PFSK-1 (cell line): ENCODE results near the gene ZC3H18.

Source experiments
- FOXP2 ChIP-seq: optimal IDR thresholded peaks from 2 replicates; pipeline ENCODE3; 2011; ENCODE audit warnings: borderline replicate concordance, control low read depth, inconsistent platforms; ENCODE audit not compliant: insufficient read depth; ENCODE audit errors: extremely low read length, extremely low read depth
- POLR2AphosphoS5 ChIP-seq: IDR thresholded peaks from 2 replicates; pipeline ENCODE4 v1.6.1; 2012; ENCODE audit warnings: low read depth, mild to moderate bottlenecking, control low read depth, low read length, moderate library complexity
- REST ChIP-seq, 2 experiments: IDR thresholded peaks; 2 replicates each; pipeline versions ENCODE4 v1.6.1 to v1.8.0; 2011 to 2012; ENCODE audit warnings: low read depth in 2 of 2, low read length in 2 of 2, control low read depth in 1 of 2, inconsistent platforms in 1 of 2, mild to moderate bottlenecking in 1 of 2, moderate library complexity in 1 of 2; ENCODE audit not compliant: insufficient read depth in 1 of 2
- SIN3A ChIP-seq: IDR thresholded peaks from 2 replicates; pipeline ENCODE4 v1.6.1; 2012; ENCODE audit warnings: mild to moderate bottlenecking, low read length, moderate library complexity, borderline replicate concordance; ENCODE audit not compliant: insufficient read depth
- TAF1 ChIP-seq: IDR thresholded peaks from 2 replicates; pipeline ENCODE4 v1.6.1; 2012; ENCODE audit warnings: low read length, control low read depth, borderline replicate concordance; ENCODE audit not compliant: insufficient read depth

Gene ZC3H18

DNA sequence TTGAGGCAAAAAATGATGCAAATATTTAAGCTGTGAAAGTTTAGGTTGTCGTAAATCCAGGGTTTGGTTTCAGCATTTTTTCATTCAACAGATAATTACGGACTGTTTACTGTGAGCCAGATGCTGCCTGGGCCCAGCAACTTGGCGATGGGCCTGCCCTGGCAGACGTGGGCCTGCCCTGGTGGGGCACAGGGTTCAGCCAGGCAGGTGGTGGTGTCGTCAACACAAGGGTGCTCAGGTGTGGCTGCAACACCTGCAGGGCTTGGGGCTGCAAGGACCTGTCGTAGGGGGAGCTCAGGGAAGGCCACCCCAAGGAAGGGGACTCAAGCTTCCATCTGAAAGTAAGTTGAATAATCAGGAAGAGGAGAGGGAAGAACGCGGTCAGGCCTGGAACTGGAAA lies 15.1 kb downstream of the ZC3H18 start:
- no peak for TF ChIP-seq SIN3A
- no peak for TF ChIP-seq FOXP2
- TF ChIP-seq POLR2AphosphoS5 = no peak
- TF ChIP-seq TAF1 = no peak
- no peak for TF ChIP-seq REST (IDR thresholded peaks at IDR 0.05; ENCODE audit: insufficient read depth in 1 of 2, low read depth in 2 of 2, low read length in 2 of 2)

GRCh38 chr16:88585927-88586581 lies 15.9 kb downstream of the ZC3H18 start:
- TF ChIP-seq FOXP2 (no peak), SIN3A (no peak), POLR2AphosphoS5 (no peak), REST (IDR thresholded peaks at IDR 0.05; ENCODE audit: insufficient read depth in 1 of 2, low read depth in 2 of 2, low read length in 2 of 2) (no peak)

- no peak for TF ChIP-seq SIN3A
- TF ChIP-seq REST (IDR thresholded peaks at IDR 0.05; ENCODE audit: insufficient read depth in 1 of 2, low read depth in 2 of 2, low read length in 2 of 2) = no peak
- TF ChIP-seq TAF1 = no peak
- no peak for TF ChIP-seq POLR2AphosphoS5
- TF ChIP-seq FOXP2 = no peak
These were observed 17.9 kb downstream of the ZC3H18 start for GRCh38 chr16:88588148-88588547.

GRCh38 chr16:88588754-88589153 lies 18.6 kb downstream of the ZC3H18 start:
- TF ChIP-seq REST (IDR thresholded peaks at IDR 0.05; ENCODE audit: insufficient read depth in 1 of 2, low read depth in 2 of 2, low read length in 2 of 2) = no peak
- TF ChIP-seq FOXP2 = no peak
- no peak for TF ChIP-seq POLR2AphosphoS5
- no peak for TF ChIP-seq TAF1
- no peak for TF ChIP-seq SIN3A

DNA sequence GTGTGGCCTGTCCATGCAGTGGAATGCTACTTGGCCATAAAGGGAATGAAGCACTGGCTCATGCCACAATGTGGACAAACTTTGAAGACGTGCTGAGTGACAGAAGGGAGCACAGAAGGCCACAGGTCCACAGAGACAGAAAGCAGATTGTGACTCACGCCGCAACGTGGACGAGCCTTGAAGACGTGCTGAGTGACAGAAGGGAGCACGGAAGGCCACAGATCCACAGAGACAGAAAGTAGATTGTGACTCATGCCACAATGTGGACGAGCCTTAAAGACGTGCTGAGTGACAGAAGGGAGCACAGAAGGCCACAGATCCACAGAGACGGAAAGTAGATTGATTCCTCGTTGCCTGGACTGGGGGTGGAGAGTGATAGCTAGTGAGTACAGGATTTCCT lies 19.2 kb downstream of the ZC3H18 start:
- TF ChIP-seq SIN3A (no peak), FOXP2 (no peak)
